Colonic mucosa (tissue), 4 donors: ENCODE measurements around the gene TPSD1. TPM values are rescaled to one million over a fixed set of nuclear protein-coding genes. Genes with fewer than 3 reads are reported as not detected.

Experiments
- DNase-seq: peaks from one replicate; pipeline ENCODE4 v3.0.0-alpha.2; 2020
- H3K27ac ChIP-seq: fragments of 200-600 bp; one replicate; pipeline ENCODE4 v1.8.0; 2021
- H3K27me3 ChIP-seq: fragments of 200-600 bp; one replicate; pipeline ENCODE4 v1.8.0; 2021
- H3K36me3 ChIP-seq: fragments of 200-600 bp; one replicate; pipeline ENCODE4 v1.8.0; 2021
- H3K4me1 ChIP-seq: fragments of 200-600 bp; one replicate; pipeline ENCODE4 v1.8.0; 2021; ENCODE audit warnings: mild to moderate bottlenecking
- H3K4me3 ChIP-seq: fragments of 200-600 bp; one replicate; pipeline ENCODE4 v1.8.0; 2021
- H3K9ac ChIP-seq, 2 donors: one replicate each; pipeline ENCODE4 v1.7.0; 2013; ENCODE audit warnings: control low read depth in 2 of 2, low read depth in 2 of 2, low read length in 2 of 2
- H3K9me3 ChIP-seq: fragments of 200-600 bp; one replicate; pipeline ENCODE4 v1.8.0; 2021
- intact Hi-C: fragments of 100-400 bp; cut with DNase I; formaldehyde crosslinking; loops from one replicate; pipeline ENCODE4 v1.14.1; 2022
- total RNA-seq, 2 donors: library from RNA; stranded (reverse); fragmentation: NEBNext Ultra II Directional in 1 of 2; extraction: Animal tissue kit (Norgen Biotek cat#: 25700) in 1 of 2; gene quantifications; one replicate each; pipeline ENCODE4 v1.2.1, GENCODE V29; 2021
- TF ChIP-seq, protein P1 (sequence below): fragments of 200-600 bp; IDR thresholded peaks from one replicate; pipeline ENCODE4 v1.8.0; 2022; ENCODE audit warnings: antibody characterized with exemption, mild to moderate bottlenecking
- donor health status: healthy.
- donor health status: DM: no; HTN: no; CAD: no.
- donor health status: DM: no; HTN: no; CAD: no.

TPSD1 gene
- total RNA-seq, 2 donors from 2014 or later, result 0.19 to 0.64 TPM

DNA sequence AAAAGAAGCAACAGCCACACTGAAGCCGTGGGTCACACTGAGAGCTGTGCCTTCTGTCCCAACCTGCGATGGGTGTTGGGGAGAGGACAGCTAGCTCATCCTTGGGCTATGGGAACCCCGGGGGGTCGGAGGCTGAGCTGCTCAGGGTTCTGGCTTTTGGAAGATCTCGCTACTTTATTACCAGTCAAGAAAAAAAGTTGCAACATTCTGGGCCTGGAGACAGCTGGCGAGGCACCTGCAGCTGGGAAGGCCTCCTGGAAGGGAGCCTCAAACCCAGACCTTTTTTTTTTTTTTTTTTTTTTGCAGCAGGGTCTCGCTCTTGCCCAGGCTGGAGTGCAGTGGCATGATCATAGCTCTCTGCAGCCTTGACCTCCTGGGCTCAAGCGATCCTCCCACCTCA, 24.9 kb downstream of the TPSD1 start:
- intact Hi-C loops, result no loop called here
- H3K27me3 ChIP-seq, result peaks cover 4% of the 10 kb centered on the region

DNA sequence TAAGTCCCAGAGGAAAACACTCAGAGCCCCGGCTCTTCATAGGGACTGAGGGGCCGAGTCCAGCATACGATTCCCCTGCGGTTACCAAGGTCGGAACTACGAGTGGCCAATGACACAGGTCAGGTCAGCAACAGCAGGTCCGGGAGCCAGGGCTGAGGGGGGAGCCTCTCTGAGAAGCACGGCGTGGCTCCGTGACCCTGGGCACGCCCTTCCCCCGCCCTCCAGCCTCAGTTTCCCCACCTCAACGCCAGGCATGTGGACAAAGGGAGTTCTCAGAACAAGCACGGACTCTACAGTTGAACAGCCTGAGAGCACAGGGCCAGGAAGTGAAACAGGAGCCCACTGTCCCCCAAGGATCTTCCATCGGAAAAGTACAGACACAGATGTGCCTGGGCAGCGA, 25.6 kb downstream of the TPSD1 start:
- no peaks in the 10 kb centered on the region for H3K36me3 ChIP-seq
- TF ChIP-seq, protein P1, sequence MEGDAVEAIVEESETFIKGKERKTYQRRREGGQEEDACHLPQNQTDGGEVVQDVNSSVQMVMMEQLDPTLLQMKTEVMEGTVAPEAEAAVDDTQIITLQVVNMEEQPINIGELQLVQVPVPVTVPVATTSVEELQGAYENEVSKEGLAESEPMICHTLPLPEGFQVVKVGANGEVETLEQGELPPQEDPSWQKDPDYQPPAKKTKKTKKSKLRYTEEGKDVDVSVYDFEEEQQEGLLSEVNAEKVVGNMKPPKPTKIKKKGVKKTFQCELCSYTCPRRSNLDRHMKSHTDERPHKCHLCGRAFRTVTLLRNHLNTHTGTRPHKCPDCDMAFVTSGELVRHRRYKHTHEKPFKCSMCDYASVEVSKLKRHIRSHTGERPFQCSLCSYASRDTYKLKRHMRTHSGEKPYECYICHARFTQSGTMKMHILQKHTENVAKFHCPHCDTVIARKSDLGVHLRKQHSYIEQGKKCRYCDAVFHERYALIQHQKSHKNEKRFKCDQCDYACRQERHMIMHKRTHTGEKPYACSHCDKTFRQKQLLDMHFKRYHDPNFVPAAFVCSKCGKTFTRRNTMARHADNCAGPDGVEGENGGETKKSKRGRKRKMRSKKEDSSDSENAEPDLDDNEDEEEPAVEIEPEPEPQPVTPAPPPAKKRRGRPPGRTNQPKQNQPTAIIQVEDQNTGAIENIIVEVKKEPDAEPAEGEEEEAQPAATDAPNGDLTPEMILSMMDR, result no peak
- H3K9ac ChIP-seq, result no peak overlapping the region
- no peaks in the 10 kb centered on the region for H3K4me1 ChIP-seq
- no peak overlapping the region for H3K4me3 ChIP-seq
- DNase-seq, result no peak
- no peaks in the 10 kb centered on the region for H3K9me3 ChIP-seq
- H3K27me3 ChIP-seq, result peaks cover 4% of the 10 kb centered on the region
- no peak overlapping the region for H3K27ac ChIP-seq
- intact Hi-C loops, result no loop called here

More for the DNA sequence above, 24.9 kb downstream of the TPSD1 start:
- Histone ChIP-seq H3K9me3 (no peaks in the 10 kb centered on the region), H3K27ac (no peak overlapping the region), H3K4me1 (no peaks in the 10 kb centered on the region), H3K36me3 (no peaks in the 10 kb centered on the region), H3K4me3 (no peak overlapping the region), H3K9ac (no peak overlapping the region)
- DNase-seq, result no peak
- TF ChIP-seq, protein P1, result no peak

DNA sequence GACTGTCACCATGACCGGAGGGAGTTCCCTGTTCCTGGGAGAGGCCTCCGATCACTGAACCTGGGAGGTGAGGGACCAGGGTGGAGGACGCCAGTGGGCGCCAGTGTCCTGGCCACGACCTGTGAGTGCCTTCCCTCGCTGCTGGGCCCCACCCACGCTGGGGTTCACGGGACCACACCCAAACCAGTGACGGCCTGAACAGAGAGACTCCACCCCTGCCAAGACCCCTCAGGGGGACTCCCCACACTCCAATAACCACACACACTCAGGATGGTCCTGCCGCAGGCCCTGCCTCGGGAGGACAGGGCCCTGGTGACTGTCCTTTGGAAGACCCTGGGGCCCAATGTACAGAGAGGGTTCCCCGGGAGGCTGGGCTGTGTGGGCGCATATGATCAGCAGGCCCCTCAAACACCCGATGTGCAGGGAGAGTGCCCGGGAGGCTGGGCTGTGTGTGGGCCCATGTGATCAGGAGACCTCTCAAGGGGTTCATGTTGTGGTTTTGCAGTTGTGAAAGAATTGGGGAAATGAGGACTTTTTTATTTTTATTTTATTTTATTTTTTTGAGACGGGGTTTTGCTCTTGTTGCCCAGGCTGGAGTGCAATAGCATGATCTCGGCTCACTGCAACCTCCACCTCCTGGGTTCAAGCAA, 26.6 kb downstream of the TPSD1 start:
- no peak overlapping the region for H3K9ac ChIP-seq
- no peaks in the 10 kb centered on the region for H3K36me3 ChIP-seq

DNA sequence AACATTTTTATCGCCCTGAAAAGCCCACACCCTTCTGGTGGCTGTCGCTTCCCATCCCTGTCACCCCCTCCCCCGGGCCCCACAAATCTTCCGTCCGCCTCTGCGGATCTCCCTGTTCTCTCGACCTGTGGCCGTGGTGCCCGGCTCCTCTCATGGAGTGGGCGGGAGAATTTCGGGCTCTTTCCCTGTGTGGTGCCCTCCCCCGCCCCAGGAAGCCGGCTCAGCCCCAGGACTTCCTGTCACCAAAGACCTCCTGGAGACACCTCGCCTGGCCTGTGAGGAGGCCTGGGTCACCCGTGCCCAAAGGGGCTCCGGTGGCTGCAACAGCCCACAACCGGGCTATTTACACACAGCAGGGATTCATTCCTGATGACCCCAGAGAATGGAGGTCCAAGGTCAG, 27.4 kb downstream of the TPSD1 start:
- DNase-seq, result no peak
- TF ChIP-seq, protein P1, result no peak
- Histone ChIP-seq H3K4me1 (no peaks in the 10 kb centered on the region), H3K9me3 (no peaks in the 10 kb centered on the region), H3K27me3 (peaks cover 8% of the 10 kb centered on the region), H3K4me3 (no peak overlapping the region), H3K9ac (no peak overlapping the region), H3K27ac (no peak overlapping the region), H3K36me3 (no peaks in the 10 kb centered on the region)
- intact Hi-C loops, result no loop called here

More for the DNA sequence above, 26.6 kb downstream of the TPSD1 start:
- TF ChIP-seq, protein P1, result no peak
- intact Hi-C loops, result no loop called here
- H3K9me3 ChIP-seq, result no peaks in the 10 kb centered on the region
- H3K4me3 ChIP-seq, result no peak overlapping the region
- peaks cover 4% of the 10 kb centered on the region for H3K27me3 ChIP-seq
- no peaks in the 10 kb centered on the region for H3K4me1 ChIP-seq
- DNase-seq, result no peak
- no peak overlapping the region for H3K27ac ChIP-seq

DNA sequence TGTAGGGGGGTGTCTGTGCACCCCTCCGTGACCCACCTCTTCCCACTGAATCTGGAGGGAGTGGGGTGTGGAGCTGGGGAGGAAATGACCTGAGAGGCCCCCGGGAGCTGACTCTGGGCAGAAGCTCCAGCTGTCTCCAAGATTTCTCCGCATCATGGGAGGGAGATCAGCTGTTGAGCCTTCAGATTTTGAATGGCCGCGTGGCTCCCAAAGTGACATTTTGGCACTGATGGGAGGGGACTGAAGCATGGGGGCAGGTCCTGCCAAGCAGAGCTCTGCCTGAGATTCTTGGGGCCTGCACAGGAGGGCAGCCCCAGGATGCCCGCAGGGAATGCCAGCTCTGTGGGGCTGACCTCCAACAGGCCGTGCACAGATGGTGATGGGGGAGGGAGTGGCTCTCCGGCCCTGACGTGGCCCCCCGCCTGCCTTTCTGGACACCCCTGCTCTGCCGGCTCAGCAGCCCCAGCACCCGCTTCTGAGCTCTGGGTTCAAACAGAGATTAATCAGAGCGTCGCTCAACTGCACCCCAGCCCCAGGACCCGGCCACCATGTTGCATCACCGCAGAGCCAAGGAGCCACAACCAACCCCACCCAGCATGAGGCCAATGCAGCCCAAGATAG, 28.2 kb downstream of the TPSD1 start:
- H3K27me3 ChIP-seq, result peaks cover 16% of the 10 kb centered on the region
- intact Hi-C loops, result no loop called here
- H3K4me1 ChIP-seq, result no peaks in the 10 kb centered on the region
- no peak overlapping the region for H3K9ac ChIP-seq
- TF ChIP-seq, protein P1, result no peak
- H3K36me3 ChIP-seq, result no peaks in the 10 kb centered on the region
- DNase-seq, result no peak
- H3K4me3 ChIP-seq, result no peak overlapping the region
- no peaks in the 10 kb centered on the region for H3K9me3 ChIP-seq
- H3K27ac ChIP-seq, result no peak overlapping the region
